Endothelial cell of umbilical vein (primary cell): Measurements from ENCODE around the gene CD84. TPM values are rescaled to one million over a fixed set of nuclear protein-coding genes. Genes with fewer than 3 reads are reported as not detected.

Experiments used
- BruUV-seq: library from RNA; stranded (reverse); fragments of 400-500 nt; replicated peaks from 2 replicates; lab custom pipeline; 2021; lab: Mats Ljungman, UMichigan
- CTCF ChIA-PET: fragments of 300-600, 350-600 bp; sonication (Branson Sonifier 250); formaldehyde crosslinking; loops from one replicate; lab custom pipeline; 2021; ENCODE audit warnings: antibody characterized with exemption, inconsistent platforms; lab: Charles Lee
- POLR2A ChIA-PET: fragments of 300-600, 350-600 bp; sonication (Branson Sonifier 250); formaldehyde crosslinking; loops from one replicate; lab custom pipeline; 2021; ENCODE audit warnings: antibody characterized with exemption, inconsistent platforms; lab: Charles Lee
- DNase-seq: peaks from one replicate; pipeline ENCODE4 v3.0.0-alpha.2; 2011; ENCODE audit warnings: low read depth, low spot score
- FAIRE-seq: peaks from 2 replicates; lab custom pipeline; 2011; peaks lifted over from hg19 to GRCh38; lab: Jason Lieb, UNC
- H2AFZ ChIP-seq: 2 replicates; pipeline ENCODE4 v1.6.0; 2012; ENCODE audit warnings: low read depth, low read length, control low read depth, inconsistent platforms
- H3K27ac ChIP-seq: 2 replicates; pipeline ENCODE4 v1.5.1; 2011; ENCODE audit warnings: low read depth, mild to moderate bottlenecking, control low read depth, low read length, moderate library complexity; ENCODE audit not compliant: insufficient read depth
- H3K27me3 ChIP-seq, 2 experiments: 2 replicates each; pipeline versions ENCODE4 v1.6.0 to v1.6.1; 2011; ENCODE audit warnings: low read length in 2 of 2, mixed read lengths in 1 of 2; ENCODE audit not compliant: control insufficient read depth in 2 of 2, insufficient read depth in 2 of 2
- H3K36me3 ChIP-seq, 2 experiments: 2 replicates in 1 of 2; 3 replicates in 1 of 2; pipeline ENCODE4 v1.5.1; 2011; ENCODE audit warnings: low read length in 2 of 2, mild to moderate bottlenecking in 1 of 2, moderate library complexity in 1 of 2; ENCODE audit not compliant: control insufficient read depth in 2 of 2, insufficient read depth in 2 of 2; ENCODE audit errors: extremely low read depth in 1 of 2
- H3K4me1 ChIP-seq: 3 replicates; pipeline ENCODE4 v1.5.1; 2011; ENCODE audit warnings: mild to moderate bottlenecking, low read length; ENCODE audit not compliant: control insufficient read depth, insufficient read depth; ENCODE audit errors: extremely low read depth
- H3K4me2 ChIP-seq: 2 replicates; pipeline ENCODE4 v1.6.1; 2011; ENCODE audit warnings: low read length, control low read depth, mixed read lengths; ENCODE audit not compliant: insufficient read depth
- H3K4me3 ChIP-seq, 3 experiments: fragments of 200-600 bp in 1 of 3; sonication (generic), shearing (Covaris generic) in 1 of 3; replicated peaks in 1 of 3; 2 replicates each; pipeline ENCODE4 v1.5.1; 2011 to 2016; ENCODE audit warnings: control low read depth in 3 of 3, low read length in 3 of 3, mild to moderate bottlenecking in 2 of 3, inconsistent platforms in 1 of 3, low read depth in 1 of 3, moderate library complexity in 1 of 3; ENCODE audit not compliant: insufficient read depth in 1 of 3
- H3K79me2 ChIP-seq: 2 replicates; pipeline ENCODE4 v1.6.0; 2012; ENCODE audit warnings: low read length, inconsistent platforms; ENCODE audit not compliant: control insufficient read depth, insufficient read depth
- H3K9ac ChIP-seq: replicated peaks from 2 replicates; pipeline ENCODE3; 2011; ENCODE audit warnings: low read length, control low read depth; ENCODE audit not compliant: insufficient read depth; ENCODE audit errors: extremely low read depth
- H3K9me1 ChIP-seq: replicated peaks from 3 replicates; pipeline ENCODE4 v1.6.0; 2011; ENCODE audit warnings: mild to moderate bottlenecking, low read length; ENCODE audit not compliant: control insufficient read depth, insufficient read depth; ENCODE audit errors: extremely low read depth
- H3K9me3 ChIP-seq: replicated peaks from 2 replicates; pipeline ENCODE4 v1.5.1; 2012; ENCODE audit warnings: low read length, inconsistent platforms; ENCODE audit not compliant: control insufficient read depth, insufficient read depth
- H4K20me1 ChIP-seq: replicated peaks from 2 replicates; pipeline ENCODE3; 2011; ENCODE audit warnings: mild to moderate bottlenecking, low read length; ENCODE audit not compliant: control insufficient read depth, insufficient read depth; ENCODE audit errors: extremely low read depth
- EZH2 ChIP-seq: IDR thresholded peaks from 2 replicates; pipeline ENCODE4 v1.6.1; 2012; ENCODE audit warnings: borderline replicate concordance, low read depth, mild to moderate bottlenecking, moderate library complexity, low read length, inconsistent platforms; ENCODE audit not compliant: severe bottlenecking
- FOS ChIP-seq: IDR thresholded peaks from 2 replicates; pipeline ENCODE4 v1.6.1; 2011; ENCODE audit warnings: mild to moderate bottlenecking, low read length, moderate library complexity, borderline replicate concordance; ENCODE audit not compliant: insufficient read depth
- GATA2 ChIP-seq: IDR thresholded peaks from 2 replicates; pipeline ENCODE4 v1.7.0; 2011; ENCODE audit warnings: low read depth, mild to moderate bottlenecking, moderate library complexity, mixed read lengths, low read length; ENCODE audit not compliant: insufficient read length, insufficient read depth
- JUN ChIP-seq: IDR thresholded peaks from 2 replicates; pipeline ENCODE4 v1.6.1; 2011; ENCODE audit warnings: borderline replicate concordance, low read depth; ENCODE audit not compliant: insufficient read length, insufficient read depth
- MYC ChIP-seq: IDR thresholded peaks from one replicate; pipeline ENCODE4 v1.6.1; 2011; ENCODE audit warnings: mild to moderate bottlenecking, low read depth, low read length
- POLR2A ChIP-seq: IDR thresholded peaks from 2 replicates; pipeline ENCODE4 v1.6.1; 2012; ENCODE audit warnings: low read depth, mild to moderate bottlenecking, control low read depth, low read length
- POLR2AphosphoS5 ChIP-seq: IDR thresholded peaks from 2 replicates; pipeline ENCODE4 v1.6.1; 2012; ENCODE audit warnings: low read depth, mild to moderate bottlenecking, control low read depth, low read length, moderate library complexity; ENCODE audit not compliant: insufficient read depth
- dilution Hi-C: fragments of 300-500 bp; cut with MboI; formaldehyde crosslinking; loops from one replicate; pipeline ENCODE4 v1.15.0; 2019; ENCODE audit warnings: low sequenced_read_pairs; ENCODE audit not compliant: extremely low pct_ligation_motif_present
- intact Hi-C: fragments of 100-400 bp; cut with micrococcal nuclease; formaldehyde crosslinking; loops from one replicate; pipeline ENCODE4 v1.10.0; 2022
- polyA plus RNA-seq, 4 experiments: library from polyadenylated mRNA; depleted of rRNA in 3 of 4; stranded (reverse) in 3 of 4; unstranded in 1 of 4; fragments of >200 nt; gene quantifications; 2 replicates each; pipeline versions ENCODE4 v1.2.1 to v1.2.3, GENCODE V29; 2011 to 2012; ENCODE audit warnings: missing spikeins in 1 of 4
- total RNA-seq: library from RNA; stranded (reverse); gene quantifications from 2 replicates; pipeline ENCODE4 v1.2.3, GENCODE V29; 2021
- TF ChIP-seq, protein P1 (sequence below): IDR thresholded peaks from 2 replicates; pipeline ENCODE4 v1.6.1; 2011; ENCODE audit not compliant: insufficient read depth, insufficient read length
- TF ChIP-seq, protein P2 (sequence below), 2 donors: IDR thresholded peaks; 1 replicate in 1 of 2; 2 replicates in 1 of 2; pipeline ENCODE4 v1.5.1; 2011; ENCODE audit warnings: low read length in 2 of 2, mild to moderate bottlenecking in 2 of 2, moderate library complexity in 2 of 2, control low read depth in 1 of 2, inconsistent platforms in 1 of 2, low read depth in 1 of 2; ENCODE audit not compliant: insufficient read depth in 1 of 2; ENCODE audit errors: extremely low read depth in 1 of 2

Gene CD84
- total and polyA plus RNA-seq, 2 donors (not counting 3 experiments of a cell fraction or from before 2014, with no cell fraction given): not detected

DNA sequence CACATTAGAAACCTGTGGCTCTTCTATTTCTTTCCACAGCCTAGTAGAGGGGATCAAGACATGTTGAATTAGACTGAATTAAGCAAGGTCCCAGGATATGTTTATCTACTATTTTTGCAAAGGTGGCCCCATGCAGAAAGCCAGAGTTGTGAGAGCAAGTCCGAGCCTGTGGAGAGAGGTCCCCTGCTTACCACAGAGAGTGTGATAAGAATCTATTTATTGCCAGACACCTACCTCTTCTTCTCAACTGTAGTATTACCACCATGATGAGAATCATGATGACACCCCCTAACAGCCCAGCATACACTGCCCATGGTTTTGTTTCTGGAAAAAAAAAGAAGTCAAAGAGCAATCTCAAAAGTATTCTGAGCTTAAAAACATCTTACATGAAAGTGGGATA, 44.6 kb upstream of the CD84 start:
- H3K9me3 ChIP-seq: no peaks in the 10 kb centered on the region
- FAIRE-seq: no peak
- H3K79me2 ChIP-seq: no peaks in the 10 kb centered on the region
- TF ChIP-seq POLR2AphosphoS5 (no peak), MYC (no peak), FOS (no peak), JUN (no peak), GATA2 (no peak), EZH2 (no peak), POLR2A (no peak)
- TF ChIP-seq, protein P1, sequence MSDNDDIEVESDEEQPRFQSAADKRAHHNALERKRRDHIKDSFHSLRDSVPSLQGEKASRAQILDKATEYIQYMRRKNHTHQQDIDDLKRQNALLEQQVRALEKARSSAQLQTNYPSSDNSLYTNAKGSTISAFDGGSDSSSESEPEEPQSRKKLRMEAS: no peak
- TF ChIP-seq, protein P2, sequence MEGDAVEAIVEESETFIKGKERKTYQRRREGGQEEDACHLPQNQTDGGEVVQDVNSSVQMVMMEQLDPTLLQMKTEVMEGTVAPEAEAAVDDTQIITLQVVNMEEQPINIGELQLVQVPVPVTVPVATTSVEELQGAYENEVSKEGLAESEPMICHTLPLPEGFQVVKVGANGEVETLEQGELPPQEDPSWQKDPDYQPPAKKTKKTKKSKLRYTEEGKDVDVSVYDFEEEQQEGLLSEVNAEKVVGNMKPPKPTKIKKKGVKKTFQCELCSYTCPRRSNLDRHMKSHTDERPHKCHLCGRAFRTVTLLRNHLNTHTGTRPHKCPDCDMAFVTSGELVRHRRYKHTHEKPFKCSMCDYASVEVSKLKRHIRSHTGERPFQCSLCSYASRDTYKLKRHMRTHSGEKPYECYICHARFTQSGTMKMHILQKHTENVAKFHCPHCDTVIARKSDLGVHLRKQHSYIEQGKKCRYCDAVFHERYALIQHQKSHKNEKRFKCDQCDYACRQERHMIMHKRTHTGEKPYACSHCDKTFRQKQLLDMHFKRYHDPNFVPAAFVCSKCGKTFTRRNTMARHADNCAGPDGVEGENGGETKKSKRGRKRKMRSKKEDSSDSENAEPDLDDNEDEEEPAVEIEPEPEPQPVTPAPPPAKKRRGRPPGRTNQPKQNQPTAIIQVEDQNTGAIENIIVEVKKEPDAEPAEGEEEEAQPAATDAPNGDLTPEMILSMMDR (IDR thresholded peaks at IDR 0.05; ENCODE audit: extremely low read depth in 1 of 2, insufficient read depth in 1 of 2, low read depth in 1 of 2, low read length in 2 of 2): no peak
- ChIA-PET POLR2A (no interaction called here), CTCF (no interaction called here)
- H3K27ac ChIP-seq: no peak overlapping the region
- no peak overlapping the region for H2AFZ ChIP-seq
- no peak overlapping the region for H3K4me3 ChIP-seq
- H3K9me1 ChIP-seq: no peaks in the 10 kb centered on the region
- H3K4me1 ChIP-seq: no peaks in the 10 kb centered on the region
- no peaks in the 10 kb centered on the region for H4K20me1 ChIP-seq
- BruUV-seq: no TSS peak
- no peak for DNase-seq
- no peak overlapping the region for H3K9ac ChIP-seq
- intact Hi-C loops: no loop called here
- peaks cover 0 to 2% of the 10 kb centered on the region in 2 experiments for H3K27me3 ChIP-seq
- dilution Hi-C loops: no loop called here
- no peaks in the 10 kb centered on the region for H3K36me3 ChIP-seq
- H3K4me2 ChIP-seq: no peak overlapping the region
